DND-41 (cell line): ENCODE data around the gene AGA.

Experiments
- ATAC-seq: fragments of 200-7000 bp; cut with Tn5 transposase; 3 replicates; pipeline ENCODE4 v1.9.1; 2021; ENCODE audit warnings: low read depth; ENCODE audit not compliant: insufficient read depth
- DNase-seq: peaks from one replicate; pipeline ENCODE4 v3.0.0-alpha.2; 2020
- H2AFZ ChIP-seq: 2 replicates; pipeline ENCODE4 v1.6.0; 2012; ENCODE audit warnings: low read depth, low read length
- H3K27ac ChIP-seq: 2 replicates; pipeline ENCODE4 v1.5.1; 2012; ENCODE audit warnings: low read length, inconsistent platforms
- H3K27me3 ChIP-seq: fragments of 200-600 bp; sonication (generic); 2 replicates; pipeline ENCODE4 v1.6.0; 2012; ENCODE audit warnings: low read length, mild to moderate bottlenecking, inconsistent platforms; ENCODE audit not compliant: insufficient read depth, poor library complexity
- H3K36me3 ChIP-seq: 2 replicates; pipeline ENCODE4 v1.5.1; 2012; ENCODE audit warnings: low read length, inconsistent platforms; ENCODE audit not compliant: insufficient read depth
- H3K4me1 ChIP-seq: 2 replicates; pipeline ENCODE4 v1.5.1; 2012; ENCODE audit warnings: mild to moderate bottlenecking, low read length; ENCODE audit not compliant: insufficient read depth
- H3K4me2 ChIP-seq: 2 replicates; pipeline ENCODE4 v1.6.0; 2012; ENCODE audit warnings: mild to moderate bottlenecking, moderate library complexity, low read length, inconsistent platforms; ENCODE audit not compliant: insufficient read depth
- H3K4me3 ChIP-seq, 2 experiments: fragments of 200-600 bp in 1 of 2; shearing (Covaris generic) in 1 of 2; 2 replicates each; pipeline ENCODE4 v1.5.1; 2012 to 2016; ENCODE audit warnings: inconsistent platforms in 2 of 2, low read length in 2 of 2, mild to moderate bottlenecking in 2 of 2, low read depth in 1 of 2, moderate library complexity in 1 of 2
- H3K79me2 ChIP-seq: 2 replicates; pipeline ENCODE4 v1.6.0; 2012; ENCODE audit warnings: low read length, inconsistent platforms; ENCODE audit not compliant: insufficient read depth
- H3K9ac ChIP-seq: 2 replicates; pipeline ENCODE4 v1.6.0; 2012; ENCODE audit warnings: low read depth, mild to moderate bottlenecking, inconsistent platforms, low read length, moderate library complexity
- H3K9me3 ChIP-seq: 2 replicates; pipeline ENCODE4 v1.5.1; 2012; ENCODE audit warnings: low read length, moderate library complexity, mild to moderate bottlenecking, inconsistent platforms; ENCODE audit not compliant: insufficient read depth, severe bottlenecking
- H4K20me1 ChIP-seq: 2 replicates; pipeline ENCODE4 v1.6.0; 2012; ENCODE audit warnings: low read length; ENCODE audit not compliant: insufficient read depth
- EZH2 ChIP-seq: IDR thresholded peaks from 3 replicates; pipeline ENCODE4 v1.6.1; 2012; ENCODE audit warnings: borderline replicate concordance, low read depth, mild to moderate bottlenecking, moderate library complexity, low read length, inconsistent platforms; ENCODE audit not compliant: severe bottlenecking
- TF ChIP-seq, protein P1 (sequence below): IDR thresholded peaks from 2 replicates; pipeline ENCODE4 v1.5.1; 2012; ENCODE audit warnings: borderline replicate concordance, low read length, moderate library complexity, mild to moderate bottlenecking; ENCODE audit not compliant: poor library complexity, severe bottlenecking; ENCODE audit errors: extremely low read depth

AGA gene

GRCh38 chr4:177453116-177453515 lies 10.9 kb upstream of the AGA start:
- Histone ChIP-seq H3K27ac (no peak overlapping the region), H4K20me1 (no peaks in the 10 kb centered on the region), H3K9me3 (no peaks in the 10 kb centered on the region), H2AFZ (no peak overlapping the region), H3K36me3 (no peaks in the 10 kb centered on the region), H3K4me2 (no peak overlapping the region), H3K4me3 (no peak overlapping the region), H3K4me1 (no peaks in the 10 kb centered on the region), H3K79me2 (no peaks in the 10 kb centered on the region), H3K27me3 (no peaks in the 10 kb centered on the region), H3K9ac (no peak overlapping the region)
- TF ChIP-seq, protein P1, sequence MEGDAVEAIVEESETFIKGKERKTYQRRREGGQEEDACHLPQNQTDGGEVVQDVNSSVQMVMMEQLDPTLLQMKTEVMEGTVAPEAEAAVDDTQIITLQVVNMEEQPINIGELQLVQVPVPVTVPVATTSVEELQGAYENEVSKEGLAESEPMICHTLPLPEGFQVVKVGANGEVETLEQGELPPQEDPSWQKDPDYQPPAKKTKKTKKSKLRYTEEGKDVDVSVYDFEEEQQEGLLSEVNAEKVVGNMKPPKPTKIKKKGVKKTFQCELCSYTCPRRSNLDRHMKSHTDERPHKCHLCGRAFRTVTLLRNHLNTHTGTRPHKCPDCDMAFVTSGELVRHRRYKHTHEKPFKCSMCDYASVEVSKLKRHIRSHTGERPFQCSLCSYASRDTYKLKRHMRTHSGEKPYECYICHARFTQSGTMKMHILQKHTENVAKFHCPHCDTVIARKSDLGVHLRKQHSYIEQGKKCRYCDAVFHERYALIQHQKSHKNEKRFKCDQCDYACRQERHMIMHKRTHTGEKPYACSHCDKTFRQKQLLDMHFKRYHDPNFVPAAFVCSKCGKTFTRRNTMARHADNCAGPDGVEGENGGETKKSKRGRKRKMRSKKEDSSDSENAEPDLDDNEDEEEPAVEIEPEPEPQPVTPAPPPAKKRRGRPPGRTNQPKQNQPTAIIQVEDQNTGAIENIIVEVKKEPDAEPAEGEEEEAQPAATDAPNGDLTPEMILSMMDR, result no peak
- TF ChIP-seq EZH2, result no peak
- DNase-seq (no peak), ATAC-seq (no peak)

DNA sequence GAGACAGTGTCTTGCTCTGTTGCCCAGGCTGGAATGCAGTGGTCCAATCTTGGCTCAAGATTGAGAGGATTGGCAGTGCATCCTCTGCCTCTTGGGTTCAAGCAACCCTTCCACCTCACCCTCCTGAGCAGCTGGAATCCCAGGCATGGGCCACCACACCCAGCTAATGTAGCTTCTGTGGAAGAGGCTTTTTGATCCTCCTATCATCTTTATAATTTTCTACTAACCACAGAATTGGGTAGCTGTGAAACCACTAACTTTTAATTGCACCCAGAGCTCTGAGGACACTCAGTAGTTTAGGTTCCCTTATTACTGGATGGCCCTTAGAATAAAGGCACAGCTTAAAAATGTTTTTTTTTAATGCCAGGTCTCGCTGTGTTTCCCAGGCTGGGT lies 8.9 kb upstream of the AGA start:
- Histone ChIP-seq H3K4me1 (no peaks in the 10 kb centered on the region), H3K79me2 (no peaks in the 10 kb centered on the region), H4K20me1 (no peaks in the 10 kb centered on the region), H3K4me3 (no peak overlapping the region), H3K4me2 (no peak overlapping the region), H2AFZ (no peak overlapping the region), H3K9me3 (no peaks in the 10 kb centered on the region), H3K27ac (no peak overlapping the region), H3K27me3 (no peaks in the 10 kb centered on the region), H3K36me3 (no peaks in the 10 kb centered on the region), H3K9ac (no peak overlapping the region)
- TF ChIP-seq EZH2, result no peak
- TF ChIP-seq, protein P1, result no peak
- no peak for DNase-seq
- ATAC-seq, result peak; percentile 58; the same call in 2 of the 3 replicates

GRCh38 chr4:177450426-177451107 lies 8.3 kb upstream of the AGA start:
- Histone ChIP-seq H3K27ac (no peak overlapping the region), H3K9me3 (no peaks in the 10 kb centered on the region), H3K4me1 (no peaks in the 10 kb centered on the region), H3K36me3 (no peaks in the 10 kb centered on the region), H4K20me1 (no peaks in the 10 kb centered on the region), H3K4me2 (no peak overlapping the region), H2AFZ (no peak overlapping the region), H3K79me2 (no peaks in the 10 kb centered on the region), H3K9ac (no peak overlapping the region), H3K27me3 (no peaks in the 10 kb centered on the region), H3K4me3 (no peak overlapping the region)
- TF ChIP-seq EZH2, result no peak
- TF ChIP-seq, protein P1, result no peak
- no peak for ATAC-seq
- DNase-seq, result no peak
